WI38 (cell line): ENCODE results near the gene LARP4.
"Not testable (repeated sequence)": the region's sequence is repeated elsewhere in the genome, so short reads cannot be mapped to it uniquely, and the experiment has no call there.

Source experiments
- H3K4me3 ChIP-seq: 2 replicates; pipeline ENCODE4 v1.5.1; 2011; ENCODE audit warnings: low read depth, mild to moderate bottlenecking, control low read depth, low read length
- TF ChIP-seq, protein P1 (sequence below): IDR thresholded peaks from 2 replicates; pipeline ENCODE4 v1.5.1; 2012; ENCODE audit warnings: low read depth, mild to moderate bottlenecking, control low read depth, low read length

LARP4 gene

GRCh38 chr12:50520416-50521207, 119.9 kb downstream of the LARP4 start:
- TF ChIP-seq, protein P1, sequence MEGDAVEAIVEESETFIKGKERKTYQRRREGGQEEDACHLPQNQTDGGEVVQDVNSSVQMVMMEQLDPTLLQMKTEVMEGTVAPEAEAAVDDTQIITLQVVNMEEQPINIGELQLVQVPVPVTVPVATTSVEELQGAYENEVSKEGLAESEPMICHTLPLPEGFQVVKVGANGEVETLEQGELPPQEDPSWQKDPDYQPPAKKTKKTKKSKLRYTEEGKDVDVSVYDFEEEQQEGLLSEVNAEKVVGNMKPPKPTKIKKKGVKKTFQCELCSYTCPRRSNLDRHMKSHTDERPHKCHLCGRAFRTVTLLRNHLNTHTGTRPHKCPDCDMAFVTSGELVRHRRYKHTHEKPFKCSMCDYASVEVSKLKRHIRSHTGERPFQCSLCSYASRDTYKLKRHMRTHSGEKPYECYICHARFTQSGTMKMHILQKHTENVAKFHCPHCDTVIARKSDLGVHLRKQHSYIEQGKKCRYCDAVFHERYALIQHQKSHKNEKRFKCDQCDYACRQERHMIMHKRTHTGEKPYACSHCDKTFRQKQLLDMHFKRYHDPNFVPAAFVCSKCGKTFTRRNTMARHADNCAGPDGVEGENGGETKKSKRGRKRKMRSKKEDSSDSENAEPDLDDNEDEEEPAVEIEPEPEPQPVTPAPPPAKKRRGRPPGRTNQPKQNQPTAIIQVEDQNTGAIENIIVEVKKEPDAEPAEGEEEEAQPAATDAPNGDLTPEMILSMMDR: no peak
- no peak overlapping the region for H3K4me3 ChIP-seq

DNA sequence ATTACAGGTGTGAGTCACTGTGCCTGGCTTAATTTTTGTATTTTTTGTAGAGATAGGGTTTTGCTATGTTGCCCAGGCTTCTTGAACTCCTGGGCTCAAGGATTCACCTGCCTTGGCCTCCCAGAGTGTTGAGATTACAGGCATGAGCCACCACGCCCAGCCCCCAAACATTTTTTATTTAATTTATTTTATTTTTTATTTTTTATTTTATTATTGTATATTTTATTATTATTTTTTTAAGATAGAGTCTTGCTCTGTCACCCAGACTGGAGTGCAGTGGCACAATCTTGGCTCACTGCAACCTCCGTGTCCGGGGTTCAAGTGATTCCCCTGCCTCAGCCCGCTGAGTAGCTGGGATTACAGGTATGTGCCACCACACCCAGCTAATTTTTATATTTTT, 121.1 kb downstream of the LARP4 start:
- not testable (repeated sequence) for H3K4me3 ChIP-seq

DNA sequence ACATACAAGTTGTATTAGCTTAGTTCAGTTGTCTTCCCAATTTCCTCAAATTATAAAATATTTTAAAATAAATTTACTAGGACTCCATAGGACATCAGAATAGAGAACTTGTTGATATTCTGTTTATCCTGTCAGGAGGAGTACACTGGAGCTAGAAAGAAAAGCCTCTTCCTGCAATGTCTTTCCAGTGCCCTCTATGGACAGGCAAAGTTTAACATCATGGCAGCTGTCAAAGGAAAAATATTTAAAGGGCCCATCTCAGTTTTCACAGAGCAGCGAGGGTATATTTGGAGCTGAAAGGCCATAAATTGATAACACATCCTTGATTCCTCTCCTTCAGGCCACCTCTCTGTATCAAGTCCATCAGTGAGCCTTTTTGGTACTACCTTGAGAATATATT, 123.1 kb downstream of the LARP4 start:
- H3K4me3 ChIP-seq: no peak overlapping the region
- TF ChIP-seq, protein P1: no peak

DNA sequence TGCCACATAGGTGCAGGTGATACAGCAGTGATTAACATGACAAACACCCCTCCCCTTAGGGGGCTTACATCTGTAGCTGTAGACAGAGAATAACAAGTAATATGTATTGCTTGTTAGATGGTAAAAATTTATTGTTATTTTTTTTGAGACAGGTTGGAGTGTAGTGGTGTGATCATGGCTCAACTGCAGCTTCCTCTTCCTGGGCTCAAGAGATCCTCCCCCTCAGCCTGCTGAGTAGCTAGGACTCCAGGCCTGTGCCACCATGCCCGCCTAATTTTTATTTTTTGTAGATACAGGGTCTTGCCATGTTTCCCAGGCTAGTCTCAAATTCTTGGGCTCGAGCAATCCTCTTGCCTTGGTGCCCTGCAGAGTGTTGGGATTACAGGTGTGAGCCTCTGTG, 123.9 kb downstream of the LARP4 start:
- H3K4me3 ChIP-seq: no peak overlapping the region
- TF ChIP-seq, protein P1: no peak

DNA sequence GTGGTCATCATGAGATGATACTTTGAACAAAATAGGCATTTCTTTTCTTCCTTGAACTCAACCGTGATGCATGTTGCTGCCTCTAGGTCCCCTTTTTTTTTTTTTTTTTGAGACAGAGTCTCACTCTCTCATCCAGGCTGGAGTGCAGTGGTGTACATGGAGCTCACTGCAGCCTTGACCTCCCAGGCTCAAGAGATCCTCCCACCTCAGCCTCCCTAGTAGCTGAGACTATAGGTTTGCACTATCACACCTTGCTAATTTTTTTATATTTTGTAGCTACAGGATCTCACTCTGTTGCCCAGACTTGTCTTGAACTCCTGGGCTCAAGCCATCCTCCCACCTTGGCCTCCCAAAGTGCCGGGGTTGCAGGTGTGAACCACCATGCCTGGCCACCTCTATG, 124.7 kb downstream of the LARP4 start:
- TF ChIP-seq, protein P1: no peak
- H3K4me3 ChIP-seq: no peak overlapping the region

- TF ChIP-seq, protein P1: no peak
Observed at GRCh38 chr12:50527359-50527726, 126.7 kb downstream of the LARP4 start.

DNA sequence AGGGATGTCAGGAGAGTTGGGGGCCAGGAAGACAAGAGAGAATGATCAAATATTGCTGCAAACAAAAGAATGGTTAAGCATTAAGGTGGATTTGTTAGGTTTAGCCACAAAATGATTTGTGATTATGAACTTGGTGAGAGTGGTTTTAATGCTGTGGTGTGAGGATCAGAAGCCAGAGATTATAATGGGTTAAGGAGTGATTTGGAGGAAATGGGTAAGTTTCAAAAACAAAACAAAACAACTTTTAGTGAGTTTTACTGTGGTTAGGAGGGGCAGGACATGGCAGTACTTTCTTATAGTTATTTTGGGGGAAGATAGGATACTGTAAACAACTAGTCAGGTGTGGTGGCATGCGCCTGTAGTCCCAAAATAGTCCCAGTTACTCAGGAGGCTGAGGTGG, 128.1 kb downstream of the LARP4 start:
- TF ChIP-seq, protein P1: no peak
- no peak overlapping the region for H3K4me3 ChIP-seq

More at GRCh38 chr12:50527359-50527726, 126.7 kb downstream of the LARP4 start:
- no peak overlapping the region for H3K4me3 ChIP-seq

DNA sequence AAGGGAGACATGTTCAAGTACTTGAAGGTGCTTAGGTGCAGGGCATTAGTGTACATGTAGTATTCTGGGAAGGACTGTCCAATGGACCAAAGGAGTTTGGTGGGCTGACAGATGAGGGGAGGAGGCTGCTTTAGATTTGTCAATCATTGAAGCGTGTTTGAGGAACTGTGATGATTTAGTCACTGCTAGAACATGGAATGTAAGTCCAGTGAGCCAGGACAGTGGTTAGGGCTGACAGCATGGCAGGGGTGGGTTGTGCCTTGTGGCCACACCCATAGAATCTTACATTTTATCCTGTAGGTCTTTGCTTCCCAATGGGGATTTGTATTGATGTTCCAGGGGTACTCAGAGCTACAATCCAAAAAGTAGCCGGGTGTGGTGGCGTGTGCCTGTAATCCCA, 128.7 kb downstream of the LARP4 start:
- H3K4me3 ChIP-seq: no peak overlapping the region
- TF ChIP-seq, protein P1: no peak
